HepG2 (cell line): ENCODE results near the gene DIP2C. TPM values are rescaled to one million over a fixed set of nuclear protein-coding genes. Genes with fewer than 3 reads are reported as not detected.

ENCODE experiments used
- ATAC-seq: fragments of 200-7000 bp; cut with Tn5 transposase; 3 replicates; pipeline ENCODE4 v1.9.1; 2020; ENCODE audit warnings: mild to moderate bottlenecking, moderate library complexity
- BruUV-seq: library from RNA; stranded (reverse); fragments of 400-500 nt; replicated peaks from 2 replicates; lab custom pipeline; 2021; lab: Mats Ljungman, UMichigan
- CTCF ChIA-PET: fragments of 300-600 bp; formaldehyde crosslinking; extraction: SDS; loops from one replicate; lab custom pipeline; 2021; ENCODE audit warnings: low total read pairs, inconsistent platforms, low intra/inter-chr PET ratio; lab: Yijun Ruan, JAX
- POLR2A ChIA-PET: fragments of 350-600 bp; sonication (Branson Sonifier 250); formaldehyde crosslinking; loops from one replicate; lab custom pipeline; 2020; ENCODE audit warnings: antibody characterized with exemption, inconsistent platforms; lab: Yijun Ruan, JAX
- DNase-seq: peaks from one replicate; pipeline ENCODE4 v3.0.0-alpha.2; 2015; ENCODE audit warnings: low spot score
- FAIRE-seq: peaks from 3 replicates; lab custom pipeline; 2011; peaks lifted over from hg19 to GRCh38; lab: Jason Lieb, UNC
- H2AFZ ChIP-seq: one replicate; pipeline ENCODE4 v1.6.1; 2011; ENCODE audit warnings: low read length, inconsistent platforms
- H3K27ac ChIP-seq: fragments of 300-600 bp; 3 replicates; pipeline ENCODE4 v1.8.0; 2011; ENCODE audit warnings: mixed run types, mild to moderate bottlenecking, mixed read lengths, low read length, inconsistent platforms; ENCODE audit not compliant: insufficient read depth; ENCODE audit errors: extremely low read length
- H3K27me3 ChIP-seq, 2 experiments: fragments of 200-600 bp in 1 of 2; 2 replicates in 1 of 2; 3 replicates in 1 of 2; pipeline versions ENCODE4 v1.6.0 to v1.8.0; 2011; ENCODE audit warnings: low read length in 2 of 2, mild to moderate bottlenecking in 2 of 2, moderate library complexity in 2 of 2, inconsistent platforms in 1 of 2; ENCODE audit not compliant: insufficient read depth in 2 of 2, control insufficient read depth in 1 of 2
- H3K36me3 ChIP-seq, 2 experiments: fragments of 200-600 bp in 1 of 2; replicated peaks in 1 of 2; 2 replicates in 1 of 2; 3 replicates in 1 of 2; pipeline versions ENCODE4 v1.5.1 to v1.8.0; 2011; ENCODE audit warnings: low read length in 2 of 2, inconsistent platforms in 1 of 2; ENCODE audit not compliant: insufficient read depth in 2 of 2, control insufficient read depth in 1 of 2
- H3K4me1 ChIP-seq: 2 replicates; pipeline ENCODE4 v1.5.1; 2012; ENCODE audit warnings: low read length, inconsistent platforms; ENCODE audit not compliant: insufficient read depth
- H3K4me2 ChIP-seq: 2 replicates; pipeline ENCODE4 v1.6.0; 2011; ENCODE audit warnings: low read depth, low read length, inconsistent platforms
- H3K4me3 ChIP-seq, 3 experiments: fragments of 200-600 bp in 1 of 3; sonication (generic), shearing (Covaris generic) in 1 of 3; replicated peaks in 1 of 3; 2 replicates each; pipeline ENCODE4 v1.5.1; 2011 to 2016; ENCODE audit warnings: low read length in 3 of 3, inconsistent platforms in 2 of 3, low read depth in 2 of 3, mild to moderate bottlenecking in 2 of 3, control low read depth in 1 of 3, mixed read lengths in 1 of 3; ENCODE audit not compliant: insufficient read depth in 1 of 3
- H3K79me2 ChIP-seq: one replicate; pipeline ENCODE4 v1.6.1; 2011; ENCODE audit warnings: low read length, inconsistent platforms; ENCODE audit not compliant: insufficient read depth
- H3K9ac ChIP-seq: 2 replicates; pipeline ENCODE4 v1.6.0; 2011; ENCODE audit warnings: mild to moderate bottlenecking, low read depth, low read length, inconsistent platforms; ENCODE audit not compliant: insufficient read depth
- H3K9me3 ChIP-seq: 2 replicates; pipeline ENCODE4 v1.5.1; 2012; ENCODE audit warnings: mild to moderate bottlenecking, low read length
- H4K20me1 ChIP-seq: 2 replicates; pipeline ENCODE4 v1.6.0; 2011; ENCODE audit warnings: inconsistent platforms, mild to moderate bottlenecking, low read length, moderate library complexity; ENCODE audit not compliant: insufficient read depth
- ARID2 ChIP-seq: sonication (generic); formaldehyde crosslinking; IDR thresholded peaks from 2 replicates; pipeline ENCODE4 v1.8.1; 2022; ENCODE audit warnings: mild to moderate bottlenecking, missing genetic modification reagents, borderline replicate concordance
- ATRX ChIP-seq: sonication (generic); formaldehyde crosslinking; IDR thresholded peaks from 2 replicates; pipeline ENCODE4 v1.4.0; 2020; ENCODE audit warnings: missing genetic modification reagents, borderline replicate concordance
- FOSL2 ChIP-seq: sonication (generic); formaldehyde crosslinking; IDR thresholded peaks from 2 replicates; pipeline ENCODE4 v1.4.0; 2020; ENCODE audit warnings: missing genetic modification reagents
- NFAT5 ChIP-seq: sonication (generic); formaldehyde crosslinking; IDR thresholded peaks from 2 replicates; pipeline ENCODE4 v1.4.0; 2020; ENCODE audit warnings: missing genetic modification reagents
- NFYB ChIP-seq: sonication (generic); formaldehyde crosslinking; IDR thresholded peaks from 2 replicates; pipeline ENCODE4 v1.4.0; 2020; ENCODE audit warnings: missing genetic modification reagents
- PATZ1 ChIP-seq: sonication (generic); formaldehyde crosslinking; IDR thresholded peaks from 2 replicates; pipeline ENCODE4 v1.4.0; 2020; ENCODE audit warnings: missing genetic modification reagents
- TBX3 ChIP-seq: fragments of 450-650 bp; IDR thresholded peaks from 2 replicates; pipeline ENCODE4 v1.6.1; 2017; ENCODE audit warnings: antibody characterized with exemption, mild to moderate bottlenecking, inconsistent platforms, borderline replicate concordance
- ZNF143 ChIP-seq: sonication (generic); formaldehyde crosslinking; IDR thresholded peaks from 2 replicates; pipeline ENCODE4 v1.4.0; 2020; ENCODE audit warnings: missing genetic modification reagents
- ZNF17 ChIP-seq: sonication (generic); formaldehyde crosslinking; IDR thresholded peaks from 2 replicates; pipeline ENCODE4 v1.5.0; 2020; ENCODE audit warnings: mild to moderate bottlenecking, missing genetic modification reagents
- ZNF687 ChIP-seq: sonication (generic); formaldehyde crosslinking; IDR thresholded peaks from 2 replicates; pipeline ENCODE4 v1.5.1; 2020; ENCODE audit warnings: mild to moderate bottlenecking, missing genetic modification reagents, moderate library complexity
- ZZZ3 ChIP-seq: sonication (generic); formaldehyde crosslinking; IDR thresholded peaks from 2 replicates; pipeline ENCODE4 v1.4.0; 2020; ENCODE audit warnings: missing genetic modification reagents, mild to moderate bottlenecking, borderline replicate concordance
- in situ Hi-C: cut with HindIII; loops from 2 replicates; pipeline ENCODE4 v1.10.0; 2017; ENCODE audit warnings: low pct_unique_long_range_greater_than_20kb; ENCODE audit not compliant: extremely low pct_ligation_motif_present
- intact Hi-C: fragments of 100-400 bp; cut with micrococcal nuclease; formaldehyde crosslinking; loops from one replicate; pipeline ENCODE4 v1.10.0; 2022; ENCODE audit not compliant: unreplicated experiment
- polyA plus RNA-seq, 8 experiments: library from polyadenylated mRNA; depleted of rRNA in 3 of 8; stranded (reverse) in 7 of 8; unstranded in 1 of 8; fragments of >200 nt; fragmentation: Illumina TruSeq in 4 of 8; extraction: Trizol in 4 of 8; gene quantifications; 2 replicates each; pipeline versions ENCODE4 v1.2.1 to v1.2.3, GENCODE V29; 2011 to 2016; ENCODE audit warnings: low read depth in 4 of 8, missing spikeins in 1 of 8, mixed read lengths in 1 of 8; ENCODE audit not compliant: insufficient read depth in 1 of 8
- total RNA-seq, 5 experiments: library from RNA; depleted of rRNA; stranded (reverse); fragments of >200 nt; fragmentation: Illumina TruSeq; extraction: Trizol; gene quantifications; 2 replicates each; pipeline ENCODE4 v1.2.3, GENCODE V29; 2016; ENCODE audit warnings: low read depth in 1 of 5

DIP2C gene
- total and polyA plus RNA-seq, 2 of the 13 experiments (the other 11 are each of a cell fraction or from before 2014, with no cell fraction given): 2.2 to 2.7 TPM

GRCh38 chr10:609262-609658 is 80.2 kb downstream of the DIP2C start:
- no peak for ATAC-seq
- H3K4me3 ChIP-seq: no peak overlapping the region
- in situ Hi-C loops (no loop called here), intact Hi-C loops (no loop called here)
- no peak overlapping the region for H3K27ac ChIP-seq
- H4K20me1 ChIP-seq: 0 out of 2 replicates have a peak, but pooled peaks cover 3% of the 10 kb centered on the region
- H3K9me3 ChIP-seq: no peaks in the 10 kb centered on the region
- H3K4me2 ChIP-seq: no peak overlapping the region
- H2AFZ ChIP-seq: no peak overlapping the region
- H3K36me3 ChIP-seq: no peaks in the 10 kb centered on the region
- H3K9ac ChIP-seq: no peak overlapping the region
- no peak for FAIRE-seq
- POLR2A ChIA-PET: interaction anchor here (1.6 kb wide), 1 partner anchor 16 kb away, joined by 4 read pairs; no protein-coding TSS in a partner anchor
- no TSS peak for BruUV-seq
- H3K79me2 ChIP-seq: no peaks in the 10 kb centered on the region
- CTCF ChIA-PET: no interaction called here
- no peaks in the 10 kb centered on the region for H3K4me1 ChIP-seq
- no peak for DNase-seq
- no peaks in the 10 kb centered on the region for H3K27me3 ChIP-seq
- no peak for TF ChIP-seq ARID2
- TF ChIP-seq ZZZ3: no peak
- TF ChIP-seq ZNF17: no peak
- TF ChIP-seq NFAT5 (CRISPR knock-in tag): no peak
- no peak for TF ChIP-seq NFYB (CRISPR knock-in tag)
- no peak for TF ChIP-seq FOSL2 (CRISPR knock-in tag)
- no peak for TF ChIP-seq TBX3
- TF ChIP-seq ATRX (CRISPR knock-in tag): no peak
- TF ChIP-seq ZNF143 (CRISPR knock-in tag): no peak
- no peak for TF ChIP-seq ZNF687 (CRISPR knock-in tag)
- no peak for TF ChIP-seq PATZ1 (CRISPR knock-in tag)
